ENCODE results near the gene LHX2.

DNA sequence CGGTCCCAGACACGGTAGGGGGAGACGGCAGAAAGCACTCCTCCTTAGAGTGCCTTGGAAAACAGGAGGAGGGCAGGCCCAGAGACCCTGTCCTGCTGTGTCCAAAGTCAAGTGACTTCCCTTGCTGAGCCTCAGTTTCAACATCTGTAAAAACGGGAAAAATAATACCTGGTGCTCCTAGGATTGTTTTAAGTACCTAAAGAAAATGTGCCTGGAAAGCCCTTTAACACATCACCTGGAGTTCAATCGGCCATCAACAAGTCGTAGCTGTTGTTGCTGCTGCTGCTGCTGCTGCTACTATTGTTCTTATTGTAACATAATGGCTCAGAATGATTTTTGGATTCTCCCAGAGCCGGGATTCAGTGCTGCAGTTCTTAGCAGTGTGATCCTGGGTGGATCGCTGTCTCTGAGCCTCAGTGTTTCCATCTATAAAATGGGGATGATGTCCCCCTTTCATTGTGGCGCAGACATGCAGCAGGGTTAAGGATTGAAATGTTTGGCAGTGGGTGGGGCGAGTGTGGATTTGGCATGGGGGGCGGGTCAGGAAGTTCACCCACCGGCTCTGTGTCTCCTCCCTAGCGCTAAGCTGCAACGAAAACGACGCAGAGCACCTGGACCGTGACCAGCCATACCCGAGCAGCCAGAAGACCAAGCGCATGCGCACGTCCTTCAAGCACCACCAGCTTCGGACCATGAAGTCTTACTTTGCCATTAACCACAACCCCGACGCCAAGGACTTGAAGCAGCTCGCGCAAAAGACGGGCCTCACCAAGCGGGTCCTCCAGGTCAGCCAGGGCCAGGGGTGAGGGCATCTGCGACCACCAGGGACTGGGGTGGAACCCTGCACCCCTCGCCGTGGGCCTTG, 9.2 kb downstream of the LHX2 start:
- TF ChIP-seq, protein P1, sequence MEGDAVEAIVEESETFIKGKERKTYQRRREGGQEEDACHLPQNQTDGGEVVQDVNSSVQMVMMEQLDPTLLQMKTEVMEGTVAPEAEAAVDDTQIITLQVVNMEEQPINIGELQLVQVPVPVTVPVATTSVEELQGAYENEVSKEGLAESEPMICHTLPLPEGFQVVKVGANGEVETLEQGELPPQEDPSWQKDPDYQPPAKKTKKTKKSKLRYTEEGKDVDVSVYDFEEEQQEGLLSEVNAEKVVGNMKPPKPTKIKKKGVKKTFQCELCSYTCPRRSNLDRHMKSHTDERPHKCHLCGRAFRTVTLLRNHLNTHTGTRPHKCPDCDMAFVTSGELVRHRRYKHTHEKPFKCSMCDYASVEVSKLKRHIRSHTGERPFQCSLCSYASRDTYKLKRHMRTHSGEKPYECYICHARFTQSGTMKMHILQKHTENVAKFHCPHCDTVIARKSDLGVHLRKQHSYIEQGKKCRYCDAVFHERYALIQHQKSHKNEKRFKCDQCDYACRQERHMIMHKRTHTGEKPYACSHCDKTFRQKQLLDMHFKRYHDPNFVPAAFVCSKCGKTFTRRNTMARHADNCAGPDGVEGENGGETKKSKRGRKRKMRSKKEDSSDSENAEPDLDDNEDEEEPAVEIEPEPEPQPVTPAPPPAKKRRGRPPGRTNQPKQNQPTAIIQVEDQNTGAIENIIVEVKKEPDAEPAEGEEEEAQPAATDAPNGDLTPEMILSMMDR (IDR thresholded peaks at IDR 0.05): no peak
- TF ChIP-seq POLR2A (IDR thresholded peaks at IDR 0.05): no peak
